ENCODE data around the gene LRRN4CL. TPM values are rescaled to one million over a fixed set of nuclear protein-coding genes. Genes with fewer than 3 reads are reported as not detected.

The LRRN4CL gene
- total and polyA plus RNA-seq, 2 of the 8 experiments (the other 6 are each of a cell fraction or from before 2014, with no cell fraction given): 0.05 to 0.26 TPM

Small RNA genes within 50 kb of the gene (small RNA-seq; reads per million reads assigned to genes)
- gene SNORA57 (ENCODE audit: insufficient read depth): not detected

Other genes starting within 250 kb of the LRRN4CL start
- gene AHNAK, start 142.7 kb downstream of the LRRN4CL start, total RNA-seq (2021; fragmentation: NEBNext Ultra II Directional; extraction: Animal tissue kit (Norgen Biotek cat#: 25700)): 5.8 and 6.7 TPM in 2 replicates
- gene AHNAK, start 142.7 kb downstream of the LRRN4CL start, polyA plus RNA-seq (2011; rRNA removed): 2.0 and 2.5 TPM in 2 replicates
- 1,622 and 1,627 TPM in 2 replicates for gene EEF1G, start 115.6 kb downstream of the LRRN4CL start, total RNA-seq (2021; fragmentation: NEBNext Ultra II Directional; extraction: Animal tissue kit (Norgen Biotek cat#: 25700))
- 1,996 and 2,000 TPM in 2 replicates for gene EEF1G, start 115.6 kb downstream of the LRRN4CL start, polyA plus RNA-seq (2011; rRNA removed)
- 24.6 and 31.5 TPM in 2 replicates for gene TUT1, start 98.0 kb downstream of the LRRN4CL start, total RNA-seq (2021; fragmentation: NEBNext Ultra II Directional; extraction: Animal tissue kit (Norgen Biotek cat#: 25700))
- 17.8 and 26.2 TPM in 2 replicates for gene TUT1, start 98.0 kb downstream of the LRRN4CL start, polyA plus RNA-seq (2011; rRNA removed)
- 114 and 117 TPM in 2 replicates for gene MTA2, start 87.7 kb downstream of the LRRN4CL start, total RNA-seq (2021; fragmentation: NEBNext Ultra II Directional; extraction: Animal tissue kit (Norgen Biotek cat#: 25700))
- gene MTA2, start 87.7 kb downstream of the LRRN4CL start, polyA plus RNA-seq (2011; rRNA removed): 25.7 and 32.2 TPM in 2 replicates
- gene EML3, start 76.8 kb downstream of the LRRN4CL start, total RNA-seq (2021; fragmentation: NEBNext Ultra II Directional; extraction: Animal tissue kit (Norgen Biotek cat#: 25700)): 29.9 and 31.2 TPM in 2 replicates
- gene EML3, start 76.8 kb downstream of the LRRN4CL start, polyA plus RNA-seq (2011; rRNA removed): 19.2 and 30.1 TPM in 2 replicates
- gene ROM1, start 76.3 kb downstream of the LRRN4CL start, total RNA-seq (2021; fragmentation: NEBNext Ultra II Directional; extraction: Animal tissue kit (Norgen Biotek cat#: 25700)): 0.55 and 2.2 TPM in 2 replicates
- gene ROM1, start 76.3 kb downstream of the LRRN4CL start, polyA plus RNA-seq (2011; rRNA removed): 0.86 and 0.91 TPM in 2 replicates
- gene B3GAT3, start 67.5 kb downstream of the LRRN4CL start, total RNA-seq (2021; fragmentation: NEBNext Ultra II Directional; extraction: Animal tissue kit (Norgen Biotek cat#: 25700)): 28.0 and 34.5 TPM in 2 replicates
- 39.0 and 57.7 TPM in 2 replicates for gene B3GAT3, start 67.5 kb downstream of the LRRN4CL start, polyA plus RNA-seq (2011; rRNA removed)
- gene GANAB, start 42.9 kb downstream of the LRRN4CL start, total RNA-seq (2021; fragmentation: NEBNext Ultra II Directional; extraction: Animal tissue kit (Norgen Biotek cat#: 25700)): 326 and 330 TPM in 2 replicates
- 289 and 297 TPM in 2 replicates for gene GANAB, start 42.9 kb downstream of the LRRN4CL start, polyA plus RNA-seq (2011; rRNA removed)
- gene INTS5, start 36.2 kb downstream of the LRRN4CL start, total RNA-seq (2021; fragmentation: NEBNext Ultra II Directional; extraction: Animal tissue kit (Norgen Biotek cat#: 25700)): 29.3 and 30.1 TPM in 2 replicates
- 23.6 and 30.3 TPM in 2 replicates for gene INTS5, start 36.2 kb downstream of the LRRN4CL start, polyA plus RNA-seq (2011; rRNA removed)
- 171 and 173 TPM in 2 replicates for gene C11orf98, start 24.3 kb downstream of the LRRN4CL start, total RNA-seq (2021; fragmentation: NEBNext Ultra II Directional; extraction: Animal tissue kit (Norgen Biotek cat#: 25700))
- gene C11orf98, start 24.3 kb downstream of the LRRN4CL start, polyA plus RNA-seq (2011; rRNA removed): 68.0 and 72.1 TPM in 2 replicates
- gene CSKMT, start 24.2 kb downstream of the LRRN4CL start, total RNA-seq (2021; fragmentation: NEBNext Ultra II Directional; extraction: Animal tissue kit (Norgen Biotek cat#: 25700)): 66.1 and 67.8 TPM in 2 replicates
- gene CSKMT, start 24.2 kb downstream of the LRRN4CL start, polyA plus RNA-seq (2011; rRNA removed): 12.0 and 26.4 TPM in 2 replicates
- 14.2 and 15.2 TPM in 2 replicates for gene UQCC3, start 17.9 kb downstream of the LRRN4CL start, total RNA-seq (2021; fragmentation: NEBNext Ultra II Directional; extraction: Animal tissue kit (Norgen Biotek cat#: 25700))
- gene UQCC3, start 17.9 kb downstream of the LRRN4CL start, polyA plus RNA-seq (2011; rRNA removed): 15.7 and 27.9 TPM in 2 replicates
- gene LBHD1, start 17.3 kb downstream of the LRRN4CL start, total RNA-seq (2021; fragmentation: NEBNext Ultra II Directional; extraction: Animal tissue kit (Norgen Biotek cat#: 25700)): 3.6 and 5.2 TPM in 2 replicates
- 2.3 and 2.8 TPM in 2 replicates for gene LBHD1, start 17.3 kb downstream of the LRRN4CL start, polyA plus RNA-seq (2011; rRNA removed)
- 104 and 114 TPM in 2 replicates for gene UBXN1, start 10.5 kb downstream of the LRRN4CL start, total RNA-seq (2021; fragmentation: NEBNext Ultra II Directional; extraction: Animal tissue kit (Norgen Biotek cat#: 25700))
- gene UBXN1, start 10.5 kb downstream of the LRRN4CL start, polyA plus RNA-seq (2011; rRNA removed): 78.6 and 126 TPM in 2 replicates
- 59.5 and 73.7 TPM in 2 replicates for gene BSCL2, start 17.9 kb upstream of the LRRN4CL start, total RNA-seq (2021; fragmentation: NEBNext Ultra II Directional; extraction: Animal tissue kit (Norgen Biotek cat#: 25700))
- gene BSCL2, start 17.9 kb upstream of the LRRN4CL start, polyA plus RNA-seq (2011; rRNA removed): 264 and 286 TPM in 2 replicates
- 4.9 and 6.4 TPM in 2 replicates for gene GNG3, start 18.1 kb upstream of the LRRN4CL start, total RNA-seq (2021; fragmentation: NEBNext Ultra II Directional; extraction: Animal tissue kit (Norgen Biotek cat#: 25700))
- gene GNG3, start 18.1 kb upstream of the LRRN4CL start, polyA plus RNA-seq (2011; rRNA removed): 10.9 and 12.1 TPM in 2 replicates
- gene HNRNPUL2, start 37.9 kb upstream of the LRRN4CL start, total RNA-seq (2021; fragmentation: NEBNext Ultra II Directional; extraction: Animal tissue kit (Norgen Biotek cat#: 25700)): 44.3 and 46.4 TPM in 2 replicates
- gene HNRNPUL2, start 37.9 kb upstream of the LRRN4CL start, polyA plus RNA-seq (2011; rRNA removed): 12.7 and 14.9 TPM in 2 replicates
- 34.1 and 34.5 TPM in 2 replicates for gene TTC9C, start 39.0 kb upstream of the LRRN4CL start, total RNA-seq (2021; fragmentation: NEBNext Ultra II Directional; extraction: Animal tissue kit (Norgen Biotek cat#: 25700))
- gene TTC9C, start 39.0 kb upstream of the LRRN4CL start, polyA plus RNA-seq (2011; rRNA removed): 25.4 and 28.1 TPM in 2 replicates
- 76.5 and 76.9 TPM in 2 replicates for gene ZBTB3, start 64.6 kb upstream of the LRRN4CL start, total RNA-seq (2021; fragmentation: NEBNext Ultra II Directional; extraction: Animal tissue kit (Norgen Biotek cat#: 25700))
- 30.2 and 39.5 TPM in 2 replicates for gene ZBTB3, start 64.6 kb upstream of the LRRN4CL start, polyA plus RNA-seq (2011; rRNA removed)
- 126 and 131 TPM in 2 replicates for gene POLR2G, start 72.0 kb upstream of the LRRN4CL start, total RNA-seq (2021; fragmentation: NEBNext Ultra II Directional; extraction: Animal tissue kit (Norgen Biotek cat#: 25700))
- gene POLR2G, start 72.0 kb upstream of the LRRN4CL start, polyA plus RNA-seq (2011; rRNA removed): 206 and 329 TPM in 2 replicates
- gene TAF6L, start 81.9 kb upstream of the LRRN4CL start, total RNA-seq (2021; fragmentation: NEBNext Ultra II Directional; extraction: Animal tissue kit (Norgen Biotek cat#: 25700)): 29.6 and 31.9 TPM in 2 replicates
- gene TAF6L, start 81.9 kb upstream of the LRRN4CL start, polyA plus RNA-seq (2011; rRNA removed): 24.8 and 37.3 TPM in 2 replicates
- 16.3 and 18.6 TPM in 2 replicates for gene TMEM179B, start 97.9 kb upstream of the LRRN4CL start, total RNA-seq (2021; fragmentation: NEBNext Ultra II Directional; extraction: Animal tissue kit (Norgen Biotek cat#: 25700))
- 62.2 and 65.1 TPM in 2 replicates for gene TMEM179B, start 97.9 kb upstream of the LRRN4CL start, polyA plus RNA-seq (2011; rRNA removed)
- 22.9 and 23.5 TPM in 2 replicates for gene TMEM223, start 102.5 kb upstream of the LRRN4CL start, total RNA-seq (2021; fragmentation: NEBNext Ultra II Directional; extraction: Animal tissue kit (Norgen Biotek cat#: 25700))
- gene TMEM223, start 102.5 kb upstream of the LRRN4CL start, polyA plus RNA-seq (2011; rRNA removed): 59.7 and 64.1 TPM in 2 replicates
- 44.8 and 49.8 TPM in 2 replicates for gene NXF1, start 115.9 kb upstream of the LRRN4CL start, total RNA-seq (2021; fragmentation: NEBNext Ultra II Directional; extraction: Animal tissue kit (Norgen Biotek cat#: 25700))
- 48.1 and 63.6 TPM in 2 replicates for gene NXF1, start 115.9 kb upstream of the LRRN4CL start, polyA plus RNA-seq (2011; rRNA removed)
- 24.2 and 25.3 TPM in 2 replicates for gene STX5, start 142.5 kb upstream of the LRRN4CL start, total RNA-seq (2021; fragmentation: NEBNext Ultra II Directional; extraction: Animal tissue kit (Norgen Biotek cat#: 25700))
- 23.4 and 28.5 TPM in 2 replicates for gene STX5, start 142.5 kb upstream of the LRRN4CL start, polyA plus RNA-seq (2011; rRNA removed)
- 1.2 TPM in 1 of 2 replicates, not detected in the other for gene TEX54, start 143.3 kb upstream of the LRRN4CL start, total RNA-seq (2021; fragmentation: NEBNext Ultra II Directional; extraction: Animal tissue kit (Norgen Biotek cat#: 25700))
- gene TEX54, start 143.3 kb upstream of the LRRN4CL start, polyA plus RNA-seq (2011; rRNA removed): not detected in 2 replicates
- gene WDR74, start 150.1 kb upstream of the LRRN4CL start, total RNA-seq (2021; fragmentation: NEBNext Ultra II Directional; extraction: Animal tissue kit (Norgen Biotek cat#: 25700)): 97.0 and 101 TPM in 2 replicates
- 93.6 and 116 TPM in 2 replicates for gene WDR74, start 150.1 kb upstream of the LRRN4CL start, polyA plus RNA-seq (2011; rRNA removed)
- gene SLC3A2, start 191.4 kb upstream of the LRRN4CL start, total RNA-seq (2021; fragmentation: NEBNext Ultra II Directional; extraction: Animal tissue kit (Norgen Biotek cat#: 25700)): 393 and 410 TPM in 2 replicates
- 435 and 574 TPM in 2 replicates for gene SLC3A2, start 191.4 kb upstream of the LRRN4CL start, polyA plus RNA-seq (2011; rRNA removed)
- gene CHRM1, start 231.8 kb upstream of the LRRN4CL start, total RNA-seq (2021; fragmentation: NEBNext Ultra II Directional; extraction: Animal tissue kit (Norgen Biotek cat#: 25700)): not detected in 2 replicates
- 0.05 and 0.08 TPM in 2 replicates for gene CHRM1, start 231.8 kb upstream of the LRRN4CL start, polyA plus RNA-seq (2011; rRNA removed)

All from H1 (cell line).